HepG2 (cell line): ENCODE results near the gene PLA2G4D. TPM values are rescaled to one million over a fixed set of nuclear protein-coding genes. Genes with fewer than 3 reads are reported as not detected.

Experiments used
- ATAC-seq: fragments of 200-7000 bp; cut with Tn5 transposase; 3 replicates; pipeline ENCODE4 v1.9.1; 2020; ENCODE audit warnings: mild to moderate bottlenecking, moderate library complexity
- BruUV-seq: library from RNA; stranded (reverse); fragments of 400-500 nt; replicated peaks from 2 replicates; lab custom pipeline; 2021; lab: Mats Ljungman, UMichigan
- CTCF ChIA-PET: fragments of 300-600 bp; formaldehyde crosslinking; extraction: SDS; loops from one replicate; lab custom pipeline; 2021; ENCODE audit warnings: low total read pairs, inconsistent platforms, low intra/inter-chr PET ratio; lab: Yijun Ruan, JAX
- POLR2A ChIA-PET: fragments of 350-600 bp; sonication (Branson Sonifier 250); formaldehyde crosslinking; loops from one replicate; lab custom pipeline; 2020; ENCODE audit warnings: antibody characterized with exemption, inconsistent platforms; lab: Yijun Ruan, JAX
- DNase-seq: peaks from one replicate; pipeline ENCODE4 v3.0.0-alpha.2; 2015; ENCODE audit warnings: low spot score
- FAIRE-seq: peaks from 3 replicates; lab custom pipeline; 2011; peaks lifted over from hg19 to GRCh38; lab: Jason Lieb, UNC
- H2AFZ ChIP-seq: one replicate; pipeline ENCODE4 v1.6.1; 2011; ENCODE audit warnings: low read length, inconsistent platforms
- H3K27ac ChIP-seq: fragments of 300-600 bp; 3 replicates; pipeline ENCODE4 v1.8.0; 2011; ENCODE audit warnings: mixed run types, mild to moderate bottlenecking, mixed read lengths, low read length, inconsistent platforms; ENCODE audit not compliant: insufficient read depth; ENCODE audit errors: extremely low read length
- H3K27me3 ChIP-seq, 2 experiments: fragments of 200-600 bp in 1 of 2; 2 replicates in 1 of 2; 3 replicates in 1 of 2; pipeline versions ENCODE4 v1.6.0 to v1.8.0; 2011; ENCODE audit warnings: low read length in 2 of 2, mild to moderate bottlenecking in 2 of 2, moderate library complexity in 2 of 2, inconsistent platforms in 1 of 2; ENCODE audit not compliant: insufficient read depth in 2 of 2, control insufficient read depth in 1 of 2
- H3K36me3 ChIP-seq, 2 experiments: fragments of 200-600 bp in 1 of 2; replicated peaks in 1 of 2; 2 replicates in 1 of 2; 3 replicates in 1 of 2; pipeline versions ENCODE4 v1.5.1 to v1.8.0; 2011; ENCODE audit warnings: low read length in 2 of 2, inconsistent platforms in 1 of 2; ENCODE audit not compliant: insufficient read depth in 2 of 2, control insufficient read depth in 1 of 2
- H3K4me1 ChIP-seq: 2 replicates; pipeline ENCODE4 v1.5.1; 2012; ENCODE audit warnings: low read length, inconsistent platforms; ENCODE audit not compliant: insufficient read depth
- H3K4me2 ChIP-seq: 2 replicates; pipeline ENCODE4 v1.6.0; 2011; ENCODE audit warnings: low read depth, low read length, inconsistent platforms
- H3K4me3 ChIP-seq, 3 experiments: fragments of 200-600 bp in 1 of 3; sonication (generic), shearing (Covaris generic) in 1 of 3; replicated peaks in 1 of 3; 2 replicates each; pipeline ENCODE4 v1.5.1; 2011 to 2016; ENCODE audit warnings: low read length in 3 of 3, inconsistent platforms in 2 of 3, low read depth in 2 of 3, mild to moderate bottlenecking in 2 of 3, control low read depth in 1 of 3, mixed read lengths in 1 of 3; ENCODE audit not compliant: insufficient read depth in 1 of 3
- H3K79me2 ChIP-seq: one replicate; pipeline ENCODE4 v1.6.1; 2011; ENCODE audit warnings: low read length, inconsistent platforms; ENCODE audit not compliant: insufficient read depth
- H3K9ac ChIP-seq: 2 replicates; pipeline ENCODE4 v1.6.0; 2011; ENCODE audit warnings: mild to moderate bottlenecking, low read depth, low read length, inconsistent platforms; ENCODE audit not compliant: insufficient read depth
- H3K9me3 ChIP-seq: 2 replicates; pipeline ENCODE4 v1.5.1; 2012; ENCODE audit warnings: mild to moderate bottlenecking, low read length
- H4K20me1 ChIP-seq: 2 replicates; pipeline ENCODE4 v1.6.0; 2011; ENCODE audit warnings: inconsistent platforms, mild to moderate bottlenecking, low read length, moderate library complexity; ENCODE audit not compliant: insufficient read depth
- CC2D1A ChIP-seq: sonication (generic); formaldehyde crosslinking; IDR thresholded peaks from 2 replicates; pipeline ENCODE4 v1.8.1; 2023; ENCODE audit warnings: mild to moderate bottlenecking, missing genetic modification reagents
- DDIT3 ChIP-seq: sonication (generic); formaldehyde crosslinking; IDR thresholded peaks from 2 replicates; pipeline ENCODE4 v1.4.0; 2020; ENCODE audit warnings: mild to moderate bottlenecking, missing genetic modification reagents
- KAT7 ChIP-seq: IDR thresholded peaks from 2 replicates; pipeline ENCODE4 v1.6.1; 2018; ENCODE audit warnings: borderline replicate concordance, missing compliant biosample characterization
- MATR3 ChIP-seq: sonication (generic); formaldehyde crosslinking; IDR thresholded peaks from 2 replicates; pipeline ENCODE4 v1.4.0; 2020; ENCODE audit warnings: missing genetic modification reagents
- NR2C2 ChIP-seq: sonication (generic); formaldehyde crosslinking; IDR thresholded peaks from 2 replicates; pipeline ENCODE4 v1.4.0; 2020; ENCODE audit warnings: missing genetic modification reagents, mild to moderate bottlenecking, moderate library complexity, borderline replicate concordance
- PCBP2 ChIP-seq: fragments of 200-400 bp; formaldehyde crosslinking; optimal IDR thresholded peaks from 2 replicates; pipeline ENCODE3; 2018; ENCODE audit warnings: low read length, low read depth; ENCODE audit not compliant: poor library complexity, severe bottlenecking
- RBM39 ChIP-seq: fragments of 200-400 bp; formaldehyde crosslinking; IDR thresholded peaks from one replicate; pipeline ENCODE4 v1.6.1; 2018; ENCODE audit warnings: antibody characterized with exemption, mild to moderate bottlenecking, low read depth, low read length; ENCODE audit not compliant: poor library complexity, severe bottlenecking
- RFX3 ChIP-seq: IDR thresholded peaks from 2 replicates; pipeline ENCODE4 v1.6.1; 2016; ENCODE audit warnings: missing biosample characterization, missing genetic modification reagents
- SAP130 ChIP-seq: IDR thresholded peaks from 2 replicates; pipeline ENCODE4 v1.6.1; 2016; ENCODE audit warnings: low read depth
- SMAD3 ChIP-seq: sonication (generic); formaldehyde crosslinking; IDR thresholded peaks from 2 replicates; pipeline ENCODE4 v1.4.0; 2020; ENCODE audit warnings: missing genetic modification reagents
- SP1 ChIP-seq, 2 experiments: fragments of 450-650 bp in 1 of 2; sonication (generic) in 1 of 2; formaldehyde crosslinking in 1 of 2; IDR thresholded peaks; 2 replicates each; pipeline versions ENCODE4 v1.4.0 to v1.6.1; 2016 to 2020; ENCODE audit warnings: missing genetic modification reagents in 1 of 2
- SP140L ChIP-seq: sonication (generic); formaldehyde crosslinking; IDR thresholded peaks from 2 replicates; pipeline ENCODE4 v1.4.0; 2020; ENCODE audit warnings: missing genetic modification reagents, borderline replicate concordance
- TBX2 ChIP-seq: sonication (generic); formaldehyde crosslinking; IDR thresholded peaks from 2 replicates; pipeline ENCODE4 v1.5.0; 2020; ENCODE audit warnings: missing genetic modification reagents, mild to moderate bottlenecking, borderline replicate concordance
- TEAD2 ChIP-seq: sonication (generic); formaldehyde crosslinking; IDR thresholded peaks from 2 replicates; pipeline ENCODE4 v1.9.0; 2021; ENCODE audit warnings: missing genetic modification reagents
- ZFP91 ChIP-seq: sonication (generic); formaldehyde crosslinking; IDR thresholded peaks from 2 replicates; pipeline ENCODE4 v1.9.0; 2022; ENCODE audit warnings: missing genetic modification reagents, mild to moderate bottlenecking, borderline replicate concordance
- ZKSCAN8 ChIP-seq: IDR thresholded peaks from 2 replicates; pipeline ENCODE4 v1.6.1; 2016; ENCODE audit warnings: borderline replicate concordance, missing genetic modification reagents, missing compliant biosample characterization
- ZNF224 ChIP-seq: sonication (generic); formaldehyde crosslinking; IDR thresholded peaks from 2 replicates; pipeline ENCODE4 v1.5.0; 2020; ENCODE audit warnings: mild to moderate bottlenecking, missing genetic modification reagents
- ZNF460 ChIP-seq: sonication (generic); formaldehyde crosslinking; IDR thresholded peaks from 2 replicates; pipeline ENCODE4 v1.5.1; 2020; ENCODE audit warnings: missing genetic modification reagents, mild to moderate bottlenecking, borderline replicate concordance
- ZNF614 ChIP-seq: IDR thresholded peaks from 2 replicates; pipeline ENCODE4 v1.6.1; 2018; ENCODE audit warnings: missing biosample characterization, missing genetic modification reagents, inconsistent platforms, borderline replicate concordance
- WGBS: methylation state at CpG from one replicate; pipeline ENCODE4 v1.1.6; 2017; ENCODE audit warnings: low lambda C conversion rate; 5-methylcytosine and 5-hydroxymethylcytosine counted together
- in situ Hi-C: cut with HindIII; loops from 2 replicates; pipeline ENCODE4 v1.10.0; 2017; ENCODE audit warnings: low pct_unique_long_range_greater_than_20kb; ENCODE audit not compliant: extremely low pct_ligation_motif_present
- intact Hi-C: fragments of 100-400 bp; cut with micrococcal nuclease; formaldehyde crosslinking; loops from one replicate; pipeline ENCODE4 v1.10.0; 2022; ENCODE audit not compliant: unreplicated experiment
- polyA plus RNA-seq, 8 experiments: library from polyadenylated mRNA; depleted of rRNA in 3 of 8; stranded (reverse) in 7 of 8; unstranded in 1 of 8; fragments of >200 nt; fragmentation: Illumina TruSeq in 4 of 8; extraction: Trizol in 4 of 8; gene quantifications; 2 replicates each; pipeline versions ENCODE4 v1.2.1 to v1.2.3, GENCODE V29; 2011 to 2016; ENCODE audit warnings: low read depth in 4 of 8, missing spikeins in 1 of 8, mixed read lengths in 1 of 8; ENCODE audit not compliant: insufficient read depth in 1 of 8
- total RNA-seq, 5 experiments: library from RNA; depleted of rRNA; stranded (reverse); fragments of >200 nt; fragmentation: Illumina TruSeq; extraction: Trizol; gene quantifications; 2 replicates each; pipeline ENCODE4 v1.2.3, GENCODE V29; 2016; ENCODE audit warnings: low read depth in 1 of 5
- TF ChIP-seq, protein P1 (sequence below): sonication (generic); formaldehyde crosslinking; IDR thresholded peaks from 2 replicates; pipeline ENCODE4 v1.5.1; 2020; ENCODE audit warnings: missing genetic modification reagents, mild to moderate bottlenecking, borderline replicate concordance

Gene PLA2G4D
- total and polyA plus RNA-seq, 2 of the 13 experiments (the other 11 are each of a cell fraction or from before 2014, with no cell fraction given): 0.04 to 0.21 TPM

GRCh38 chr15:42048821-42049200 lies 45.6 kb downstream of the PLA2G4D start:
- CTCF ChIA-PET: no interaction called here
- intact Hi-C loops (no loop called here), in situ Hi-C loops (no loop called here)
- no TSS peak for BruUV-seq
- Histone ChIP-seq H3K4me3 (no peak overlapping the region), H3K36me3 (no peaks in the 10 kb centered on the region), H2AFZ (no peak overlapping the region), H3K27me3 (peaks cover 1 to 31% of the 10 kb centered on the region in 2 experiments; a peak in 4 of 5 replicates), H3K4me1 (peaks cover 20% of the 10 kb centered on the region), H3K9ac (no peak overlapping the region), H3K79me2 (no peaks in the 10 kb centered on the region)
- no peak for FAIRE-seq
- TF ChIP-seq SP140L (CRISPR knock-in tag) (no peak), MATR3 (no peak), KAT7 (CRISPR knock-in tag) (no peak), ZNF460 (CRISPR knock-in tag) (no peak), SMAD3 (CRISPR knock-in tag) (no peak), CC2D1A (no peak), RFX3 (CRISPR knock-in tag) (no peak), SAP130 (CRISPR knock-in tag) (no peak), RBM39 (no peak), ZKSCAN8 (no peak), TBX2 (no peak), SP1 (IDR thresholded peaks at IDR 0.05) (no peak), SP1 (CRISPR knock-in tag; IDR thresholded peaks at IDR 0.05) (no peak), NR2C2 (CRISPR knock-in tag) (no peak), TEAD2 (CRISPR knock-in tag) (no peak), ZNF614 (CRISPR knock-in tag) (no peak), ZNF224 (CRISPR knock-in tag) (no peak), ZFP91 (CRISPR knock-in tag) (no peak), PCBP2 (no peak), DDIT3 (CRISPR knock-in tag) (no peak)
- TF ChIP-seq, protein P1, sequence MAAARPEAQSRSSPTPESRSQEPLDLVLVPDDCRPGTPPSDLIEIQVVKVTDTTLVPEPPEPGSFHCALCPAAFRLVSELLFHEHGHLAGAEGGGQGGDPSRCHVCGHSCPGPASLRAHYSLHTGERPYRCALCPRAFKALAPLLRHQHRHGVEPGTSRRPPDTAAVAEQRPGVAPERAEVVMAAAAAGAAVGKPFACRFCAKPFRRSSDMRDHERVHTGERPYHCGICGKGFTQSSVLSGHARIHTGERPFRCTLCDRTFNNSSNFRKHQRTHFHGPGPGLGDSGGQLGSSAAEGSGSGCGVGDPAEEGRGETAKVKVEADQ (CRISPR knock-in tag): no peak
- TF ChIP-seq, all 625 proteins: peak for 0
- ATAC-seq (no peak), DNase-seq (no peak)
- POLR2A ChIA-PET: no interaction called here
- no peak overlapping the region for H3K27ac ChIP-seq
- 64% methylated on average over 8 of the region's 8 CpGs for WGBS
- no peaks in the 10 kb centered on the region for H4K20me1 ChIP-seq
- H3K4me2 ChIP-seq: no peak overlapping the region
- H3K9me3 ChIP-seq: no peaks in the 10 kb centered on the region
